ENCODE measurements around the gene DHX16. TPM values are rescaled to one million over a fixed set of nuclear protein-coding genes. Genes with fewer than 3 reads are reported as not detected.

DHX16 gene
- total and polyA plus RNA-seq, 8 donors, result 23.8 to 43.4 (median 40.0) TPM

GRCh38 chr6:30716879-30717128 lies 44.0 kb upstream of the DHX16 start:
- no peaks in the 10 kb centered on the region for H3K27me3 ChIP-seq
- DNase-seq, result no peak
- H3K27ac ChIP-seq, result peak overlapping the region; percentile 87 to 93
- intact Hi-C loops (cut with DNase I), result no loop called here
- peaks cover 22 to 40% of the 10 kb centered on the region in 2 donors for H3K4me1 ChIP-seq
- H3K9me3 ChIP-seq, result no peaks in the 10 kb centered on the region
- TF ChIP-seq CTCF (IDR thresholded peaks at IDR 0.05), result no peak
- ATAC-seq, result no peak
- peaks cover 0 to 33% of the 10 kb centered on the region in 2 donors for H3K36me3 ChIP-seq
- H3K4me3 ChIP-seq, result peak overlapping the region; percentile 67 to 70

GRCh38 chr6:30714263-30714662 lies 41.5 kb upstream of the DHX16 start:
- ATAC-seq (no peak), DNase-seq (no peak)
- Histone ChIP-seq H3K4me1 (peaks cover 20 to 32% of the 10 kb centered on the region in 2 donors), H3K27ac (no peak overlapping the region), H3K36me3 (peaks cover 0 to 56% of the 10 kb centered on the region in 2 donors), H3K27me3 (no peaks in the 10 kb centered on the region), H3K9me3 (no peaks in the 10 kb centered on the region), H3K4me3 (no peak overlapping the region)
- TF ChIP-seq CTCF (IDR thresholded peaks at IDR 0.05), result no peak
- intact Hi-C loops (cut with DNase I), result no loop called here

GRCh38 chr6:30712441-30712945 lies 39.7 kb upstream of the DHX16 start:
- intact Hi-C loops (cut with DNase I), result no loop called here
- no peak for ATAC-seq
- H3K27me3 ChIP-seq, result no peaks in the 10 kb centered on the region
- H3K27ac ChIP-seq, result no peak overlapping the region
- no peak for DNase-seq
- H3K36me3 ChIP-seq, result peaks cover 0 to 67% of the 10 kb centered on the region in 2 donors
- no peaks in the 10 kb centered on the region for H3K9me3 ChIP-seq
- H3K4me3 ChIP-seq, result no peak overlapping the region
- no peak for TF ChIP-seq CTCF (IDR thresholded peaks at IDR 0.05)
- H3K4me1 ChIP-seq, result peaks cover 5 to 16% of the 10 kb centered on the region in 2 donors

GRCh38 chr6:30711758-30712380 lies 39.1 kb upstream of the DHX16 start:
- peaks cover 5 to 14% of the 10 kb centered on the region in 2 donors for H3K4me1 ChIP-seq
- no peak overlapping the region for H3K4me3 ChIP-seq
- no peak for DNase-seq
- H3K36me3 ChIP-seq, result peaks cover 0 to 73% of the 10 kb centered on the region in 2 donors
- ATAC-seq, result no peak
- H3K9me3 ChIP-seq, result no peaks in the 10 kb centered on the region
- intact Hi-C loops (cut with DNase I), result no loop called here
- H3K27me3 ChIP-seq, result no peaks in the 10 kb centered on the region
- no peak for TF ChIP-seq CTCF (IDR thresholded peaks at IDR 0.05)
- H3K27ac ChIP-seq, result no peak overlapping the region

GRCh38 chr6:30709101-30709868 lies 36.5 kb upstream of the DHX16 start:
- DNase-seq (no peak), ATAC-seq (no peak)
- H3K9me3 ChIP-seq, result no peaks in the 10 kb centered on the region
- H3K36me3 ChIP-seq, result peaks cover 0 to 85% of the 10 kb centered on the region in 2 donors
- H3K27ac ChIP-seq, result no peak overlapping the region
- intact Hi-C loops (cut with DNase I), result no loop called here
- no peak for TF ChIP-seq CTCF (IDR thresholded peaks at IDR 0.05)
- H3K4me1 ChIP-seq, result peaks cover 0 to 2% of the 10 kb centered on the region in 2 donors
- H3K27me3 ChIP-seq, result no peaks in the 10 kb centered on the region
- no peak overlapping the region for H3K4me3 ChIP-seq
